CD4-positive, alpha-beta T cell treated with Interleukin-2 at 100 ng/mL for 4 hours (primary cell): ENCODE data around the gene FZD4.
"Not testable (repeated sequence)": the region's sequence is repeated elsewhere in the genome, so short reads cannot be mapped to it uniquely, and the experiment has no call there.

Source experiments
- DNase-seq: peaks from one replicate; pipeline ENCODE4 v3.0.0-alpha.2; 2020; ENCODE audit warnings: low spot score

The FZD4 gene

GRCh38 chr11:86937193-86937806 is 17.9 kb downstream of the FZD4 start:
- not testable (repeated sequence) for DNase-seq

- DNase-seq: no peak
Observed at GRCh38 chr11:86934926-86935579, 20.1 kb downstream of the FZD4 start.

GRCh38 chr11:86934582-86934900 is 20.7 kb downstream of the FZD4 start:
- no peak for DNase-seq

- DNase-seq: no peak
Observed at GRCh38 chr11:86933891-86934581, 21.2 kb downstream of the FZD4 start.

DNA sequence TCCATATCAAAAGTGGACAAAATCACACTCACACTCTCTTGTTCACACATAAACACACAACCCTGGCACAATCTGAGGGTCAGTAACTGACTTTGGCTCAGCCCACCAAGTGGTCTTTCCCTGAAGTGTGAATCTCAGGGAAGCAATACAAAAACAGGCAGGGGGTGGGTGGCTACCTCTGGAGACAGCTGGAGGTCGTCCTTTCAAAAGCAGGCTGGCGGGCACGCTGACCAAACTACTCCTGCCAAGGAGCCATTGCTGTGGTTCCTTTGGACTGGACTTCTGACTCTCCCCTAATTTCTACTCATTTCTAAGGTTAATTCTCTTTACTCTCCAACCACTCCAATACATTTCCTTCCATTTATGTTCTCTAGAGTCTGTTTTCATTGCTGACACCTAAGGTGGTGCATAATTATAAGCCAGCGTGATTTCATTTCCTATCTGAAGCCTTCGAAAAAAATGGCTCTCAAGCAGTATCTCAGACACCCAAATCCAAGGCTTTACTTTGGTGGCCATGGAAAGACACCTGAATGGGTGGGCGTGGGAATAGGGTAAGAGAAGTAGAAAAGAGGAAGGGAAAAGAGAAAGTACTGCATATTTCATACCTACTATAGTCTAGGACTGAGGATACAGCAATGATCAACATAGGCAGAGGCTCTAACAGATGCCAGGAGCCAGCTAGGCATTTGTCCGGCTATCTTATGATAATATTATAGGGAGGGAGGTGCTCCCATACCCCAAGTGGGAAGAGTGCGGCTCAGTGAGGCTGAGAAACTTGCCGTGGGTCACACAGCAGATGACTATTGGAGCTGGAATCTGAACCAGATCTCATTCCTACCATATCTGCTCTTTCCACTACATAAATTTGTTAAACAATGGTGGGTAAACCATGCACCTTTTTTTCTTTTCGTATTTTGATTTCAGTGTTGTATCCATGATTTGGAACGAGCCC is 22.0 kb downstream of the FZD4 start:
- DNase-seq: no peak

GRCh38 chr11:86932259-86932585 is 23.0 kb downstream of the FZD4 start:
- DNase-seq: no peak

DNA sequence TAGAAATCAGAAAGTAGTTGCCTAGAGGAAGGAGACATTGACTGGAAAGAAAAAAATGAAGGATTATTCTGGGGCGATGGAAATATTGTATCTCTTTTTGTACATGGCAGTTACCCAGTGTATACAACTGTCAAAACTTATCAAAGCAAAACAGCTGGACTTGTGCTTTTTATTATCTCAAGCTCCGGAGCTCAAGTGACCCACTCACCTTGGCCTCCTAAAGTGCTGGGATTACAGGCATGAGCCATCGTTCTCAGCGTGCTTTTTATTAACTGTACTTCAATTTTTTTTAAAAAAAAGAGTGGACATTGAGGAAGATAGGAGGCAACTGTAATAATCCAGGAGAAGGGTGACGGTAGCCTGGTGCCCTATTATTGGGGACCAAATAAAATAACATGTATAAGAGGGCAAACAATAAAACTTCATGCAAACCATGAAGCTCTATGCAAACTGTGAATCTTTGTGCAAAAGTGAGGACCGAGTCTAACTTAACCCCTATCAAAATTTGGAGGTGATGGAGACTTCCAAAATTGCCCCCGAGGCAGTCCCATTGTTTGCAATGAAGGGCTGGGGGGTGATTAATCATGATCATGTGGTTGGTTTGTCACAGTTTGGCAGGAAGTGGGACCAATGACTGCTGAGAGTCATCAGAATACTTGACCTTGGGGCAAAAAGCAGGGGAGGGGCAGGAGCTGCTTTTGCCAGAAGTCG is 23.5 kb downstream of the FZD4 start:
- no peak for DNase-seq

DNA sequence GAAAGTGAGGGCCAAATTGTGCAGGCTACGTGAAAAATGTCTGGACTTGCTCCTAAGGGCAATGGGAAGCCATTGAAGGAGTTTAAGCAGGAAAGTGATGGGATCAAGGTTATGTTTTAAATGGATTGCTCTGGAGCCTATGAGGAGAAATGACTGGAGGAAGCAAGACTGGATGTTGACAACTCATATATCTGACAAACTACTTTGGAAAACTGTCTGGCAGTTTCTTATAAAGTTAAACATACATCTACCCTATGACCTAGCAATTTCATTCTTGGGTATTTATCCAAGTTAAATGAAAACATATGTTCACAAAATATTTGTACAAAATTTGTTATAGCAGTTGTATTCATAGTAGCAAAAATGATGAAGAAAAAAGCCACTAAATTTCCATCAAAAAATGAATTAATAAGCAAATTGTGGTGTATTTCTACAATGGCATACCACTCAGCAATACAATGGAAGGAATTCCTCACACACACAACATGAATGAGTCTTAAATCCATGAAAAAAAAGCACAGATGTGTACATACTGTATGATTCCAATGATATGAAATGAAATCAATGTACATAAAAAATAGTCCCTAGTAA is 24.1 kb downstream of the FZD4 start:
- DNase-seq: no peak

GRCh38 chr11:86926975-86927374 is 28.2 kb downstream of the FZD4 start:
- no peak for DNase-seq

GRCh38 chr11:86923999-86924766 is 31.0 kb downstream of the FZD4 start:
- no peak for DNase-seq

DNA sequence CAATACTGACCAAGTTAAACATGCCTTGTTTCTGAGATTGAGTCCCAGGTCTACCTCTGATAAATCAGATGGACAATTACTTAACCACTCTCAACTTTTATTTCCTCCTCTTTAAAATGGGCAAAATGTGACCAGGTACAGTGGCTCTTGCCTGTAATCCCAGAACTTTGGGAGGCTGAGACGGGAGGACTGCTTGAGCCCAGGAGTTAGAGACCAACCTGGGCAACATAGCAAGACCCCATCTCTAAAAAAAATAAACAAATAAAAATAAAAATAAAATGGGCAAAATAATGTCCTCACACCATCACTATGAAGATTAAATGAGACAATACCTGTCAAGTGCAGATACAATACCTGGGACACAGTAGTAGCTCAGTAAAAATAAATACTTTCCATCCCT is 33.0 kb downstream of the FZD4 start:
- DNase-seq: no peak

- DNase-seq: peak; percentile 10
Observed at GRCh38 chr11:86919557-86920210, 35.5 kb downstream of the FZD4 start.

- no peak for DNase-seq
Observed at GRCh38 chr11:86918973-86919372, 36.2 kb downstream of the FZD4 start.

GRCh38 chr11:86918496-86918895 is 36.7 kb downstream of the FZD4 start:
- DNase-seq: no peak

DNA sequence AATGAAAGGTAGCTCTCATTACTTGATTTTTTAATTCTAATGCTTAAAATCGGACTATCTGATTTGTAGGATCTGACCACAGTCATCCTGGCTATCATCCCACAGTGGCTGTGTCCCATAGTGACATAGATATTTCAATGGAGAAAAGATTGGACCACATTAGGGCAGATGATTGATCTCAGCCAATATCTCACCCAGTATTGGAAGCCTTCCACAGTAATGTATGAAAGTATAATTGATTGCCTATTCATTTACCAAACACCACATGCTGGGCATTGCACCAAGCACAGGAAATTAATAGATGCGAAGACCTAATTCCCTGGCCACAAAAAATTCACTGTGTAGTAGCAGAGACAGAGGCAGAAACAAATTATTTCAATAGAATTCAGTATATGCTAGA is 37.6 kb downstream of the FZD4 start:
- no peak for DNase-seq

DNA sequence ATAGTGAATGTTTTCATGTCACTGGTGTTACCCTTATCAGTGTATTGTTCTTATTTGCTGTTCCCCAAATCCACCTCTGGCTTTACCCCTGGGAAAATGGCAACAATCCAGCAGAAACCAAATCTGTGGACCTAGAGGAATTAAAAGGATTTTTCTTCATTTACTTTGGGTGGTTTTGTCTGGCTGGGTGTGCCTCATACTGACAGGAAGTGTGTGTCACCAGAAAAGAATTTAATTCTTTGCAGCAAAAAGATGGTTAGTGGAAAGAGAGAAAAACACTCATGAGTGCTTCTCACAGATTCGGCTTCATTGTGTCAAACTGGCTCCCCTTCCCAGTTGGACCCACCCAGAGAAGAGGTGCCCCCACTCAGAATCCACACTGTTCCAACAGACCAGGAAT is 38.9 kb downstream of the FZD4 start:
- no peak for DNase-seq

DNA sequence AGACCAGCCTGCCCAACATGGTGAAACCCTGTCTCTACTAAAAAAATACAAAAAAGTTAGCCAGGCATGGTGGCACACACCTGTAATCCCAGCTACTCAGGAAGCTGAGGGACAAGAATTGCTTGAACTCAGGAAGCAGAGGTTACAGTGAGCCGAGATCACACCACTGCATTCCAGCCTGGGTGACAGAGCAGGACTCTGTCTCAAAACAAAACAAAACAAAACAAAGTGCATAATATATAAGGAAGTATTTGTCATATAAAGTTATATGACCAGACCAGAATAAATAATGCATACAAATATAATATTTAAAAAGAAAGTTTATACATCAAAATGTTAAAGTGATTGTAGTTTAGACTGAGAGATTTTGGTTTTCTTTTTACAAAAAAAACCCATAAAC is 39.3 kb downstream of the FZD4 start:
- not testable (repeated sequence) for DNase-seq

DNA sequence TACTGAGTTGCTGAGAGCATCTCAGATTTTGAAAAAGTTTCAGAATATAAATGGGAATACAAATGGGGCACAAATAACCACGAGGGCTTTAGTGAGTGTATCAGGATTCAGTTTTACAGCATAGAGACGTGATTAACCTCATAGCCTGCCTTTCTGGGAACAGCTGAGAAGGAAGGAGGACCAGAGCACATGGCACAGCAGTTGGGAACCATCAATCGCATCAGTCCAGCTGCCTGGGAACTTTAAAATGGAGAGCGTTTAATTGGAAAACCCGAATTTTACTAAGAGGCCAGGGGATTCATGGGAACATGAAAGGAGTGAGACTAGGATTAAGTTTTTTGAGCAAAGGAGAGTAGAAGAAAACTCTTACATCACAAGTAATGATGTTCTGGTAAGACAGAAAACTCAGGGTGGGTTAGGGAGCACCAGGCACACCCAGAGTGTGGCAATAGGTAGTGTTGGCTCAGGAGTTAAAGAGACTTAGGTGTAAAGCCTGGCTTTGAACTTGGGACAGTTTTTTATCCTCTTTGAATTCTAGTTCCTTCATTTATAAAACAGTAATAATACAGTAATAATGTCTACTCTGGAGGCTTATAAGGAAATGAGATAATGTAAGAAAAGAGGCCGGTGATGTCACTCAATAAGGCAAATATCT is 40.2 kb downstream of the FZD4 start:
- no peak for DNase-seq

DNA sequence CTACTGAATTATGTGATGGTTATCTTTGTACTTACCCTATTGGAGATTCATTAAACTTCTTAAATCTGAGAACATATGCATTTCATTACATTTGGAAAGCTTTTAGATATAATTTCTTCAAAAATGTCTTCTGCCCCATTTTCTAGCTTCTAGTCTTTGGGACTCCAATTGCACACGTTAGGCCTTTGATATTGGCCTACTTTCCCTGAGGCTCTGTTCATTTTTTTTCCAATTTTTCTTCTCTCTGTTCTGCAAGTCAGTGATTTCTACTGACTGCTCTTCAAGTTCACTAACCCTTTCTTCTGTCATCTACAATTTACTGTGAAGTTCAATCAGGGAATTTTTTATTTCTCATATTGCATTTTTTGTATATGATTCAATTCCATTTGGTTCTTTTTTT is 43.0 kb downstream of the FZD4 start:
- DNase-seq: no peak

GRCh38 chr11:86910592-86910991 is 44.6 kb downstream of the FZD4 start:
- DNase-seq: no peak
